Measurements from ENCODE around the gene MPP3. TPM values are rescaled to one million over a fixed set of nuclear protein-coding genes. Genes with fewer than 3 reads are reported as not detected.
A peak's percentile ranks its signal among the peaks of the same experiment; 100 is the strongest.

Gene MPP3
- total RNA-seq, 1 experiment from 2014 or later, result 19.5 TPM

DNA sequence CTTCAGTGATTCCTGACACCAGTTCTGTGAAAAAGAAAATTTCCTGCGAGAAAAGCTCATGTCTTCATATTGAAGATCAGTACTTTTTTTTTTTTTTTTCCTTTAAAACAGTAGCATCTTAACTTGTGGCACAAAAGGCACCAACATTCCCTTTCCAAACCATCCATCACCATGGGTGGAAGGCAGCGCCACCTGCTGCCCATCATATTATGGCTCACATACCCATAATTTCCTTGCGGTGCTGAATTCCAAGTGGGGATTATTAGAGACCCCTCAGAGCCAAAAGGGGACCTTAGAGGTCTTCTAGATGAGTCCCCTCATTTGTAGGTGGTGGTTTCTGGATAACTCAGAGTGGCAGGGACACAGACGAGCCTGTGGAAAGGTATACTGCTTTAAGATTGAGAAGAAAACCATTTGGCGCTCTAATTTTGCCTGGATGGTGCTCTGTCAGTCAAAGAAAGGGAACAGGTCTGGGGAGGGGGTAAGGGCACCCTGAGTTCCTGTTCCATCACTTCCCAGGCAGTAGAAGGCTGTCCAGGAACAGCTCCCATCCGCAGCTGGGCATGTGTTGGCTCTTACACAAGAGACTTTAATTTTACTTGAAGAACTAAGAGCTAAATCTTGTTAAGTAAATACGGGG is 66.4 kb downstream of the MPP3 start:
- peak; percentile 39 for DNase-seq (ENCODE audit: low read depth, low spot score)
- no peak overlapping the region for H2AFZ ChIP-seq (ENCODE audit: low read depth, low read length, poor library complexity, severe bottlenecking)
- H3K4me3 ChIP-seq (replicated peaks in 1 of 2; ENCODE audit: low read depth in 1 of 2, low read length in 2 of 2), result no peak overlapping the region
- no peak overlapping the region for H3K27ac ChIP-seq (ENCODE audit: low read depth, low read length)
- ChIA-PET POLR2A (no interaction called here), RAD21 (ENCODE audit: low non-redundant PET in 1 of 2, low total read pairs in 2 of 2, uncharacterized antibody in 2 of 2, unreplicated experiment in 2 of 2) (interaction anchor here in 1 of 2 experiments (1.4 kb wide), 1 partner anchor 73 kb away, joined by 3 read pairs; no protein-coding TSS in a partner anchor), CTCF (interaction anchor here (0.7 to 3.6 kb wide), 9 partner anchors 12 to 1055 kb away, joined by 3 to 47 read pairs (median 7); partner anchors contain the start of genes CD300LG and DUSP3)
- intact Hi-C loops (cut with micrococcal nuclease), result no loop called here
- H3K27me3 ChIP-seq (ENCODE audit: insufficient read depth, low read length), result no peaks in the 10 kb centered on the region
- no peaks in the 10 kb centered on the region for H3K9me2 ChIP-seq (ENCODE audit: insufficient read depth)
- no peaks in the 10 kb centered on the region for H3K9me3 ChIP-seq (ENCODE audit: control insufficient read depth in 1 of 2, insufficient read depth in 1 of 2, low read depth in 1 of 2, low read length in 2 of 2)
- H3K9ac ChIP-seq (ENCODE audit: low read length), result no peak overlapping the region
- H4K20me1 ChIP-seq (ENCODE audit: insufficient read depth), result no peaks in the 10 kb centered on the region
- TF ChIP-seq RAD21 (IDR thresholded peaks at IDR 0.05; ENCODE audit: low read depth) (peak; percentile 50; the same call in 1 of the 2 replicates), SP1 (IDR thresholded peaks at IDR 0.05; ENCODE audit: low read depth) (no peak)
- TF ChIP-seq, protein P1, sequence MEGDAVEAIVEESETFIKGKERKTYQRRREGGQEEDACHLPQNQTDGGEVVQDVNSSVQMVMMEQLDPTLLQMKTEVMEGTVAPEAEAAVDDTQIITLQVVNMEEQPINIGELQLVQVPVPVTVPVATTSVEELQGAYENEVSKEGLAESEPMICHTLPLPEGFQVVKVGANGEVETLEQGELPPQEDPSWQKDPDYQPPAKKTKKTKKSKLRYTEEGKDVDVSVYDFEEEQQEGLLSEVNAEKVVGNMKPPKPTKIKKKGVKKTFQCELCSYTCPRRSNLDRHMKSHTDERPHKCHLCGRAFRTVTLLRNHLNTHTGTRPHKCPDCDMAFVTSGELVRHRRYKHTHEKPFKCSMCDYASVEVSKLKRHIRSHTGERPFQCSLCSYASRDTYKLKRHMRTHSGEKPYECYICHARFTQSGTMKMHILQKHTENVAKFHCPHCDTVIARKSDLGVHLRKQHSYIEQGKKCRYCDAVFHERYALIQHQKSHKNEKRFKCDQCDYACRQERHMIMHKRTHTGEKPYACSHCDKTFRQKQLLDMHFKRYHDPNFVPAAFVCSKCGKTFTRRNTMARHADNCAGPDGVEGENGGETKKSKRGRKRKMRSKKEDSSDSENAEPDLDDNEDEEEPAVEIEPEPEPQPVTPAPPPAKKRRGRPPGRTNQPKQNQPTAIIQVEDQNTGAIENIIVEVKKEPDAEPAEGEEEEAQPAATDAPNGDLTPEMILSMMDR (IDR thresholded peaks at IDR 0.05 in 2 of 3, conservative IDR thresholded peaks at IDR 0.05 in 1 of 3; ENCODE audit: borderline replicate concordance in 1 of 3, insufficient read depth in 1 of 3, low read depth in 2 of 3, low read length in 2 of 3), result peak; percentile 56 to 97 (median 90); a peak in 5 of 6 replicates
- H3K79me2 ChIP-seq (ENCODE audit: insufficient read depth, low read length), result no peaks in the 10 kb centered on the region
- peaks cover 4 to 20% of the 10 kb centered on the region in 2 experiments; a peak in 3 of 4 replicates for H3K36me3 ChIP-seq (ENCODE audit: control insufficient read depth in 1 of 2, insufficient read depth in 2 of 2, low read length in 2 of 2)
- no peaks in the 10 kb centered on the region for H3K4me1 ChIP-seq (ENCODE audit: control insufficient read depth in 1 of 2, insufficient read depth in 2 of 2, low read length in 2 of 2)
- no peak overlapping the region for H3K4me2 ChIP-seq (ENCODE audit: low read length)
- peak; percentile 79 for ATAC-seq
- BruUV-seq (replicated peaks), result no TSS peak

DNA sequence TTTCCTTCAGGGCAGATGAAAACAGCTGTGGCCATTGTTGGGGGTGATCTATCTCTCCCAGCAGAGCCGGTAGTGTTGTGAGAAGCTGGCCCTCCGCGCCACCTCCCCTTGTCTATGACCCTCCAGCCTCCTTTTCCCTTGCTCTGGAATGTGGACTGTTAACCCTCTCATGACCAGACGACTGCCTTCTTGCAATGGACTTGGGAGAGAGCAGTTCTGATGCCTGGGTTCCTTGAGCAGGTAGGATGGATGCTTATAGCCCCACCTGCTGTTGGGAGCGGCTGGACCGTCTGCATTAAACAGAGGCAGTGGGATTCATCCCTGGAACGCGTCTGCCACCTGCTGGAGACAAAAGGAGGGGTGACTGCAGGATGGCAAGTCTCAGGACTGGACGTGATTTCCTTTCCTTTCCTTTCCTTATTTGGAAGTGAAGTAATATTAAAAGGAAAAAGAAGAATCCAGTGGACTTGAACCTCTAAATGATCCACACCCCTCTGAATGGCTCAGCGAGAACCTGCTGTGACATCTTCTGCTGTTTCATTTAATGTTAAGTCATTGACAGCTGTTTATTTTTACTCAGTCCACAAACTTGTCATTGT is 72.6 kb downstream of the MPP3 start:
- Histone ChIP-seq H2AFZ (ENCODE audit: low read depth, low read length, poor library complexity, severe bottlenecking) (peak overlapping the region; percentile 100), H3K4me1 (ENCODE audit: control insufficient read depth in 1 of 2, insufficient read depth in 2 of 2, low read length in 2 of 2) (peaks cover 0 to 10% of the 10 kb centered on the region in 2 experiments; a peak in 2 of 4 replicates), H3K9me2 (ENCODE audit: insufficient read depth) (no peaks in the 10 kb centered on the region), H3K27me3 (ENCODE audit: insufficient read depth, low read length) (no peaks in the 10 kb centered on the region), H3K4me3 (replicated peaks in 1 of 2; ENCODE audit: low read depth in 1 of 2, low read length in 2 of 2) (no peak overlapping the region), H3K79me2 (ENCODE audit: insufficient read depth, low read length) (no peaks in the 10 kb centered on the region), H3K27ac (ENCODE audit: low read depth, low read length) (no peak overlapping the region), H3K4me2 (ENCODE audit: low read length) (peak overlapping the region; percentile 46; the same call in 1 of the 2 replicates), H3K9me3 (ENCODE audit: control insufficient read depth in 1 of 2, insufficient read depth in 1 of 2, low read depth in 1 of 2, low read length in 2 of 2) (no peaks in the 10 kb centered on the region), H4K20me1 (ENCODE audit: insufficient read depth) (no peaks in the 10 kb centered on the region), H3K9ac (ENCODE audit: low read length) (no peak overlapping the region), H3K36me3 (ENCODE audit: control insufficient read depth in 1 of 2, insufficient read depth in 2 of 2, low read length in 2 of 2) (no peaks in the 10 kb centered on the region)
- CTCF ChIA-PET, result interaction anchor here (0.8 to 7.6 kb wide), 6 partner anchors 46 to 190 kb away, joined by 3 to 158 read pairs (median 4); no protein-coding TSS in a partner anchor
- peak; percentile 98 for ATAC-seq
- no TSS peak for BruUV-seq (replicated peaks)
- RAD21 ChIA-PET (ENCODE audit: low non-redundant PET in 1 of 2, low total read pairs in 2 of 2, uncharacterized antibody in 2 of 2, unreplicated experiment in 2 of 2), result interaction anchor here (1.1 to 2.8 kb wide), 4 partner anchors 64 to 66 kb away, joined by 4 to 15 read pairs (median 8); no protein-coding TSS in a partner anchor
- POLR2A ChIA-PET, result no interaction called here
- intact Hi-C loops (cut with micrococcal nuclease), result loop anchor here (1.0 kb wide), 2 partner anchors 66 to 184 kb away; no protein-coding TSS in a partner anchor
- peak; percentile 93 for DNase-seq (ENCODE audit: low read depth, low spot score)
- TF ChIP-seq JUND (IDR thresholded peaks at IDR 0.05) (no peak), RAD21 (IDR thresholded peaks at IDR 0.05; ENCODE audit: low read depth) (peak; percentile 100), SRF (IDR thresholded peaks at IDR 0.05; ENCODE audit: low read depth) (peak; percentile 98)
- TF ChIP-seq, protein P2, sequence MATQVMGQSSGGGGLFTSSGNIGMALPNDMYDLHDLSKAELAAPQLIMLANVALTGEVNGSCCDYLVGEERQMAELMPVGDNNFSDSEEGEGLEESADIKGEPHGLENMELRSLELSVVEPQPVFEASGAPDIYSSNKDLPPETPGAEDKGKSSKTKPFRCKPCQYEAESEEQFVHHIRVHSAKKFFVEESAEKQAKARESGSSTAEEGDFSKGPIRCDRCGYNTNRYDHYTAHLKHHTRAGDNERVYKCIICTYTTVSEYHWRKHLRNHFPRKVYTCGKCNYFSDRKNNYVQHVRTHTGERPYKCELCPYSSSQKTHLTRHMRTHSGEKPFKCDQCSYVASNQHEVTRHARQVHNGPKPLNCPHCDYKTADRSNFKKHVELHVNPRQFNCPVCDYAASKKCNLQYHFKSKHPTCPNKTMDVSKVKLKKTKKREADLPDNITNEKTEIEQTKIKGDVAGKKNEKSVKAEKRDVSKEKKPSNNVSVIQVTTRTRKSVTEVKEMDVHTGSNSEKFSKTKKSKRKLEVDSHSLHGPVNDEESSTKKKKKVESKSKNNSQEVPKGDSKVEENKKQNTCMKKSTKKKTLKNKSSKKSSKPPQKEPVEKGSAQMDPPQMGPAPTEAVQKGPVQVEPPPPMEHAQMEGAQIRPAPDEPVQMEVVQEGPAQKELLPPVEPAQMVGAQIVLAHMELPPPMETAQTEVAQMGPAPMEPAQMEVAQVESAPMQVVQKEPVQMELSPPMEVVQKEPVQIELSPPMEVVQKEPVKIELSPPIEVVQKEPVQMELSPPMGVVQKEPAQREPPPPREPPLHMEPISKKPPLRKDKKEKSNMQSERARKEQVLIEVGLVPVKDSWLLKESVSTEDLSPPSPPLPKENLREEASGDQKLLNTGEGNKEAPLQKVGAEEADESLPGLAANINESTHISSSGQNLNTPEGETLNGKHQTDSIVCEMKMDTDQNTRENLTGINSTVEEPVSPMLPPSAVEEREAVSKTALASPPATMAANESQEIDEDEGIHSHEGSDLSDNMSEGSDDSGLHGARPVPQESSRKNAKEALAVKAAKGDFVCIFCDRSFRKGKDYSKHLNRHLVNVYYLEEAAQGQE (IDR thresholded peaks at IDR 0.05; ENCODE audit: low read depth), result no peak
- TF ChIP-seq, protein P1 (IDR thresholded peaks at IDR 0.05 in 2 of 3, conservative IDR thresholded peaks at IDR 0.05 in 1 of 3; ENCODE audit: borderline replicate concordance in 1 of 3, insufficient read depth in 1 of 3, low read depth in 2 of 3, low read length in 2 of 3), result peak; percentile 99 to 100 (median 100)
